HG02610 (cell line): ENCODE data around the gene C17orf75.
"Not testable (repeated sequence)": the region's sequence is repeated elsewhere in the genome, so short reads cannot be mapped to it uniquely, and the experiment has no call there.

Source experiments
- ATAC-seq: cut with Tn5 transposase; IDR thresholded peaks from one replicate; pipeline ENCODE4 v1.9.1; 2021; ENCODE audit warnings: mild to moderate bottlenecking, moderate library complexity; ENCODE audit not compliant: unreplicated experiment

C17orf75 gene

GRCh38 chr17:32341857-32342602 lies at the start of gene C17orf75:
TSS of gene C17orf75 (minus strand) at chr17:32342173. CDS start at chr17:32342139, 34 bp downstream.
- peak; percentile 83 for ATAC-seq

- no peak for ATAC-seq
Observed at GRCh38 chr17:32388613-32389459, 46.9 kb upstream of the C17orf75 start.

GRCh38 chr17:32388128-32388527 lies 46.2 kb upstream of the C17orf75 start:
- ATAC-seq = not testable (repeated sequence)

- ATAC-seq = no peak
Observed at GRCh38 chr17:32386844-32387243, 44.9 kb upstream of the C17orf75 start.

GRCh38 chr17:32385971-32386370 lies 44.0 kb upstream of the C17orf75 start:
- no peak for ATAC-seq

GRCh38 chr17:32385121-32385520 lies 43.1 kb upstream of the C17orf75 start:
- no peak for ATAC-seq

GRCh38 chr17:32383926-32384434 lies 42.0 kb upstream of the C17orf75 start:
- no peak for ATAC-seq

GRCh38 chr17:32382526-32383223 lies 40.7 kb upstream of the C17orf75 start:
- ATAC-seq = no peak

GRCh38 chr17:32370426-32370825 lies 28.5 kb upstream of the C17orf75 start:
- ATAC-seq = no peak

- ATAC-seq = no peak
Observed at GRCh38 chr17:32361270-32361669, 19.3 kb upstream of the C17orf75 start.

- no peak for ATAC-seq
Observed at GRCh38 chr17:32357615-32358014, 15.6 kb upstream of the C17orf75 start.

GRCh38 chr17:32356750-32357149 lies 14.8 kb upstream of the C17orf75 start:
- ATAC-seq = no peak

- no peak for ATAC-seq
Observed at GRCh38 chr17:32356378-32356743, 14.4 kb upstream of the C17orf75 start.

- no peak for ATAC-seq
Observed at GRCh38 chr17:32355649-32356377, 13.8 kb upstream of the C17orf75 start.

- ATAC-seq = not testable (repeated sequence)
Observed at GRCh38 chr17:32352734-32353133, 10.8 kb upstream of the C17orf75 start.

GRCh38 chr17:32350666-32351418 lies 8.9 kb upstream of the C17orf75 start:
- ATAC-seq = peak; percentile 33

- ATAC-seq = peak; percentile 91
Observed at GRCh38 chr17:32349854-32350665, 8.1 kb upstream of the C17orf75 start, which contains the start of gene ZNF207. TSS of gene ZNF207 (plus strand) at chr17:32350157. CDS start at chr17:32350286, 129 bp downstream.

GRCh38 chr17:32349503-32349853 lies 7.5 kb upstream of the C17orf75 start:
- ATAC-seq = no peak

- ATAC-seq = no peak
Observed at GRCh38 chr17:32348483-32348800, 6.5 kb upstream of the C17orf75 start.
